Suppressor macrophage treated with lipopolysaccharide for 4 hours (primary cell): ENCODE results near the gene ARL3.

Experiments used
- DNase-seq: peaks from one replicate; pipeline ENCODE4 v3.0.0-alpha.2; 2020

The ARL3 gene

DNA sequence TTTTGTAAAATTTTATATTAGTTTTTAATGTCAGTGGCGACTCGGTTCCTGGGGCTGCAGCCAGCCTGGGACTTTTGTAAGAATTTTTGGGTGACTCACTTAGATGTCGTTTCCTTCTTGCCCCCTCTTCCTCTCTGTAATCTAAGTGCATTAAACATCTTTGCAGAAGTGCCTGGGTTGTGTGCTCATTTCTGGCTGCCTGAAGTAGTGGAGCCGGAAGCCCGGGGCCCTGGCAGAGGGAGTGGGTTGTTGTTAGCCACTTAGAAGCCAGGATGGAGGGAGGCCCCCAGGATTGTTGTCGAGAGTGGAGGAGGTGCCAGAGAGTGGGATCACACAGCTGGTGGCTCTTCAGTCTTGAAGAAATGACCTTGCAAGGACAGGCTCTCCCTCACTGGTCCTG lies 80.9 kb downstream of the ARL3 start:
- DNase-seq = peak; percentile 89

DNA sequence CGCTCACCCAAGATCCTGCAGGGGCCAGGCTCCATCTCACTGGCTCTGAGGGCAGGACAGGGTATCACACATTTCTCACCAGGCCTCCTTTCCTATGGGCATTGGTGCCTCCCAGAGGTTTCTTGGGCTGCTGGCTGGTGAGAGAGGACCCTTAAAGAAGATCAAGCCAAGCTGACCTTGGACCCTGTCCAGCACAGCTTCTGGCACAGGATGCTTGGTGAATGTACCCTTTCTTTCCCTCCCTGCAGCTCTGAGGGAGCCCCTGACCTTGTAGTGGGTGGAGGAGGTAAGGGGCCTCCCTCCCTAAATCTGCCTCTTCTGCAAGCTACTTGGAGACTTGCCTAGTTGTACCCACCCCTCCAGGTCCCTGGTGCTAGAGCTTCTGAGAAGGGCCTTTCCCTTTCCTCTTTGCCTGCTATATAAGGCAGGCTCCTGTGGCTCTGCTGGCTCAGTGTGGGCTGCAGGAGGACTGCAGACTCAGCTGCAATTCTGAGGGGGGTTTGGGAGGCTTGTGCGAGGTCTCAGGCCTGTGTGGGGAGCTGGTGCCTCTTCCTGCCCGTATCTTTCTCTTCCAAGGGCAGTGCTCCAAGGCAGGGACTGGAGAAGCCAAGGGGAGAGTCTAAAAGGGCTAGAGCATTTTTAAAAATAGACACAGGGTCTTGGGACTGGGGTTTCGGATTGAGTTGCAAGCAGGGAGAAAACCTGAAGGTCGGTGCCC lies 81.6 kb downstream of the ARL3 start:
- DNase-seq = no peak

DNA sequence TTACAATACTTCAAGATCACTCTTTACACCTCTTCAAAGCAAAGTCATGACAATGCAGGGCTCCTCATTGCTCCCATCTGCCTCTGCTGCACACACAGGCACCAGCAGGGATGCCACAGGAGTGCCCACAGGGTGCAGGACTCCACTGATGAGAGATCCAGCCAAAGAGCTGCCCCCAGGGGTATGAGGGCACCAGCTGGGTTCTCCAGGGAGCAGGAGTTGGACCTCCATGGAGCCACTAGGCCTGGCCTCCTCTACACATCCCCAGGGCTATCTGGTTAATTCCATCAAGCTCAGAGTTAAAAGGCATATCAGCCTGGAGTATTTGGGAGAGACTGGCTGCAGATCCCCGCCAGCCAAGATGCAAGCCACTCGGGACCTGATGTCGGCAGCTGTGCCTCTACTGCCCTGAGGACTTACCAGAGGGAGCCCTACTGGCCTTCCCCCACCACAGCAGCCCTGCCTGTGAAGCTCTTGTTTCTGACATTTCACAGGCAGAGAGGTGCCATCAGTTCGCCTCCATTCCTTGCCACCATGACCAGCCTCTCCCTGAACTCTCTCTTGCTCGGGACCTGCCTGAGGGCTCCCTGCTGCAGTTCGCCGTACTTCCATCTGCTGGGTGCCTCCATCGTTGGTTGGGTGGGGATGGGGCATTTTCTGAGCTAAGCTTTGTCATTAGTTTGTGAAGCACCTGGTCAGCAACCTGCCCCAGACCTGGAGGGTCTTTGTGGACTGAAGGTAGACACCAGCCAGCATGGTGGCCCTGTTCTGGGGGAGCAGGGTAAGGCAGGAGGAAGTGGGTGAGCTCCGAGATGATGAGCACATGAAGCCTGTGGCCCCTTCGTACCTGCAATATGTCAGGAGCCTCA lies 82.4 kb downstream of the ARL3 start:
- DNase-seq = no peak

DNA sequence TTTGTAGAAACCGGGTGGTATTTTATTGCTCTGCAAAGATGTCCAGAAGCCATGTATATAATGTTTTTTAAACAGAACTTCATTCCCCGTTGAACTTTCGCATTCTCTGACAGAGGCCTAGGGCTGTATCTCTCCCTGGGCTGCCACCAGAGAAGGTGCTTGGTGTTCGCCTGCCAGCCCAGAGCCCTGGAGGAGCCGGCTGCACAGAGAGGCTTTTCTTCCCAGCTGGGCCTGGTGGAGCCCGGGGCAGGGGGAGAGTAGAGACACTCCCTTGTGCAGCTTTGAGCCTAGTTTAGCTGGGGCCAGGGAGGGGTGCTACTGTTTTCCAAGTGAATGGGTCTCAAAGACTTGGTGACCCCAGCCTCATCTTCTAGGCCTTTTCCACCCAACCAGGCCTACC lies 83.5 kb downstream of the ARL3 start:
- no peak for DNase-seq

DNA sequence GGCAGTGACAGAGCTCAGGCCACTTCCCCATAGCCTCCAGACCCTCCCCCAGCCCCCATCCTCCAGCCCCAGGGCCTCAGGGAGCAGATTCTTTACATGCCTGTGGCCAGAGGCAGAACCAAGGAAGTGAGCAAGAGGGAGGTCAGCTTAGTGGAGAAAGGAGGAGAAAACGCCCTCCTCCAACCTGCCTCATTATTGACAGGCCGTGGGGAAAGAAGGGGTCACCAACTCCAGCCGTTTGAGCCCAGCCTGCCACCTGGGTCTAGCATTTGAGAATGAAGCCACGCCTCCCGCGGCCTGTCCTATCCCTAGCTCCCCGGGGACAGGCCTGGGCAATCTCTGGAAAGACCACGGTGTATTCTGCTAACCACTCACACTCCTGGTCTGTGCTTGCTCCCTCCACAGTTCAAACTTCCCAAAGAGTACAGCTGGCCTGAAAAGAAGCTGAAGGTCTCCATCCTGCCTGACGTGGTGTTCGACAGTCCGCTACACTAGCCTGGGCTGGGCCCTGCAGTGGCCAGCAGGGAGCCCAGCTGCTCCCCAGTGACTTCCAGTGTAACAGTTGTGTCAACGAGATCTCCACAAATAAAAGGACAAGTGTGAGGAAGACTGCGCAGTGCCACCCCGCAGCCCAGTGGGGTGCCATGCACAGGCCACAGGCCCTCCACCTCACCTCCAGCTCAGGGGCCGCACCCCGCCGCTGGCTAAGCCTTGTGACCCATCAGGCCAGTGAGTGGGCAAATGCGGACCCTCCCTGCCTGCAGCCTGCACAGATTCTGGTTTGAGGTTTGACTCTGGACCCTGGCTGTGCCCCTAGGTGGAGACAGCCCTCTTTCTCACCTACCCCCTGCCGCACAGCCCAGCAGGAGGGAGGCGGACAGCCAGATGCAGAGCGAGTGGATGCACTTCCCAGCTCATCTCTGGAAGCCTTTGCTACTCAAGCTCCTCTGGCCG lies 84.3 kb downstream of the ARL3 start:
- no peak for DNase-seq

DNA sequence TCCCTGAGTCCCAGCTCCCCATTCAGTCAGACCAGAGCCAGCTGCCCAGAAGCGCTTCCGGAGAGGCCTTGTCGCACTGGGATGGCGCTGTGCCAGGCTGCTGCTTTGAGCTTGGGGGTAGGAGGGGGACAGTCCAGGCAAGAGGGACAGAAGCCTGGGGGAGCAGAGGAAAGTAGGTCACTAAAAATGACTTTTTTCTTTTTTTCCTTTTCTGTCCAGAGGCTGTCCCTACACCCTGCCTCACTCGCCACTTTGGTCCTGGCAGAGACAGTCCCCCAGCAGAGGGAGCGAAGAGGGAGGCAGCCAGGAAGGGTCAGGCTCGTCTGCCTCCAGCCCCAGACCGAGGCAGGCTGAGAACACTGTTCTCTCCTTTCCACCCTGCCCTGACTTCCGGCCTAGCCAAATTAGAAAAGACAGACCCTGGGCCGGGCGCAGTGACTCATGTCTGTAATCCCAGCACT lies 85.7 kb downstream of the ARL3 start:
- no peak for DNase-seq

DNA sequence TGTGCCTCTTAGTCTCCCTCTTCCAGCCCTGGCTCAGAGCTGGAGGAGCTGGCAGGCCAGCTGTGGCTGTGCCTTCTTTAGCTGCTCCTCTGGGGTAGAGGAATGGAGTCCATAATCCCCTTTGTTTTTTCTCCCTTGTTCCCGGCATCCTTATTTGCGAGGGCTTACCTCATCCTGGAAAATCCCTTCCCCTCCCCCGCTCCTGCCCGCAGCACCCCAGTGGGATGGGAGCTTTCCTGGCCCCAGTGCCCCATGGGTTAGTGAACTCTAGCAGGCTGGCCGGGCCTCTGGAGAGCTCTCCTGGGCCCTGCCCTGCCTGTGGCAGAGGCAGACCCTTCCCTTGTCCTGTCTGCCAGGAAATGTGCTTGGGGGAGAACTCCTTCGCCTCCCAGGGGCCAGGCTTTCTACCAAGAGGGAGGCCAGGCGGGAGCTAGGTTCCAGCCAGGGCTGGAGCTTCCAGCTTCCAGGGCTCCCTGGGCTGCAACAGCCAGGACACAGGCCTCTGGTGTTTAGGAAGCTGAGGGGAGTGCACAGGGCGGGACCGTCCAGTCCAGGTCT lies 86.4 kb downstream of the ARL3 start:
- no peak for DNase-seq

DNA sequence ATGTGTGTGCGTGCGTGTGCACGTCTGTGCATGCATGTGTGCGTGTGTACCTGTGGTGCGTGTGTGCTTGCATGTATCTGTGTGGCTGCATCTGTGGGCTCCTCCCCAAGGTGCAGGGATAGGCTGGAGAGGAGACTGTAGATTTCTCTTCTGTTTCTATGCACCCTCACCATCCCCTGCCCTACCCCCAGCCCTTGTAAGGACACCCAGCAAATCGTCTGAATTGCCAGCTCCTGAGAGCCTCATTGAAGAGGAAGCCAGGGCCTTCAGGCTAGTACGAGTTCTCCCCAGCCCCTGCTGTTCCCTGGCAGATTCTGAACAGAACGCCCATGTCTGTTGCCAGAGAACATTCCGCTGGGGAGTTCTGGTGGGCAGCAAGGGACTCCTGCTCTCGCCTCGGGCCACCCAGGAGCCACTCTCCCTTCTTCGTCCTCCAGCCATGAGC lies 86.9 kb downstream of the ARL3 start:
- no peak for DNase-seq

DNA sequence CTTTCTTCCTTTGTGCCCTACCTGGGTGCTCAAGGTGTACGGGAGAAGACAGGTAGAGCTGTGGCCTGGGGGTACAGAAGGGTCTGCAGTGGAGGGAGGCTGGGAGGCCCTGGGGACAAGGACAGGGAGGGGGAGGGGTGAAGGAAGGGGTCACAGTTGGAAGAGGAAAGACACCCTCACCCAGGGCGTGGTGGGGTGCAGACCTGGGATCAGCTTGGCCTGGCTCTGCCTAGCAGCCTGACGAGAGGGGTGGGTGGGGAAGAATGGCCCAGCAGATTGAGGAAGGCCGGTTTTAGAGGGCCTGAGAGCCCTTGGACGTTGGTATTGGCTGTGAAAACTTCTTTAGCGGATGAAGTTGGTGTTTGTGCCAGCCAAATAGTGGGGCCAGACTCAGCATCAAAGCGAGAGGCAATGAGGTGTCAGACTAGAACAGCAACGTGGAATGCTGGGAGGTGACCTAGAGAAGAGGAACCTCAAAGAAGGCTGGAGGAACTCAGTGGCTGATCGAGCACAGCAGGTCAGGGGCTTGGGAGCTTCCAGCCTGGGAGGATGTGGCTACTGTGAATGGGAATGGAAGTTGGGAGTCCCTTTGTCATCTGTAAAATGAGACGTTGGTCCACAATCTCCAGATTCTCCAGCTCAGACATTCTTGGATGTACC lies 88.0 kb downstream of the ARL3 start:
- no peak for DNase-seq

DNA sequence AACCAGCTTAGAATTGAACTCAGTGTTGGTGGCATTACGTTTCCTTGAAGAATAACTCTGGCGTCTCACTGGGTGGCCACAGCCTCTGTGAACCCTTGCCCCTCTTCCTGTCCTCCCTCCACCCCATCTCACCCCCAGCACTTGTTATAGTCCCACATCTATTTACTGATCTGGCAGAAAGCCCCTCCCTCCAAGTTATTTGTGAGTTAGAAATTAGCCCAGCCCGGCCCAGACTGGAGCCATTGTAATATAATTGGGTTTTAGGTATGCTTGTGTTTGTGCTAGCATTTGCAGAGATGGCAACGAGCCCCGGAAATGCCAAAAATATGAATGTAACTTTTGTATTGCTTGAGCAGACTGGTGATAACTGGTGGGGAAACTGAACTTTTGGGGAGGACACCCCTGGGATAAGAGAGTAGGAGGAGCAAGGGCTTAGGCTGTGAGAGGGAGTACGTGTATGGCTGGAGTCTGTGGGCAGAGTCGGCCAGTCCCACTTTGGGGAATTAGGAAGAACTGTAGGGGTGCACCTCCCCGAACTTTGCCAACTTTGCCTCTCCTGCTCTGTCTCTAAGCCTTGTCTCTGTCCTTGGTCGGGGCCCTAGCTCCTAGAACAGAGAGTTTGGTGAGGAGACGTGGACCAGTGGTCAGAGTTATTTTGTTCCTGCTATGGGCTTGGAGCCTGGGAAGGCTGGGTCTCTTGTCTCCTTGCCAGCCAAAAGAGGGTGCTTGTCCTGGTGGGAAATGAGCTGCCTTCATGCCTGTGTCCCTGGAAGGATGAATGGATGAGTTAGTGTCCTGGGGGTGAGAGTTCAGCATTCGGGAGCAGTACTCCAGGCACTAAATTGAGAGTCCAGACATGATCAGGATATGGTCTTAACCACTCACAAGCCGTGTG lies 89.2 kb downstream of the ARL3 start:
- no peak for DNase-seq

DNA sequence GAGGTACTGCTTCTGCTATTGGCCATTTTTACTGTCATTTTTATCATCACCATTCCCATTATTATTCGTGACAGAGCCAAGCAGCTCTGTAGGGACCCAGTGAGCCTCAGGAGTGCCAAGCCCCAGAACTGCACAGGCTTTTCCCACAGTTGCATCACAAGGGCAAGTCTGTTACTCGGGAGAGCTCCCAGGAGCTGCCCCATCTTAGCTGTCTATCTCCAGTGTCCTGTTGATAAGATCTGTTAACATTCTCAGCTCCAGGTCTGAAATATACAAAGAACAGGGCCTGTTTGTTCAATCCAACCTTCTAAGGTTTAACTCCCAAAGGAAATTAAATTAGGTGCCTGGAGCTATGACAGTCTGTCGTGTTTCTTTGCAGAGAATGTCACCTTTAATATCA lies 90.1 kb downstream of the ARL3 start:
- no peak for DNase-seq
